ENCODE data around the gene RC3H1. TPM values are rescaled to one million over a fixed set of nuclear protein-coding genes. Genes with fewer than 3 reads are reported as not detected.
"Not testable (repeated sequence)": the region's sequence is repeated elsewhere in the genome, so short reads cannot be mapped to it uniquely, and the experiment has no call there.

The RC3H1 gene
- total RNA-seq, 1 donor from 2014 or later = 25.3 TPM

GRCh38 chr1:173986951-173987350 lies 35.2 kb downstream of the RC3H1 start:
- intact Hi-C loops (cut with DNase I) = no loop called here
- H3K36me3 ChIP-seq = peaks cover 0 to 45% of the 10 kb centered on the region in 2 donors

GRCh38 chr1:173970252-173970651 lies 51.9 kb downstream of the RC3H1 start:
- DNase-seq (ENCODE audit: extremely low spot score in 2 of 2) = no peak
- Histone ChIP-seq H3K9me3 (no peaks in the 10 kb centered on the region), H3K27me3 (no peaks in the 10 kb centered on the region), H3K4me3 (no peak overlapping the region), H3K4me1 (no peaks in the 10 kb centered on the region), H3K36me3 (peaks cover 0 to 74% of the 10 kb centered on the region in 2 donors), H3K27ac (no peak overlapping the region)
- no peak for TF ChIP-seq CTCF (IDR thresholded peaks at IDR 0.05)
- no peak for TF ChIP-seq POLR2AphosphoS5 (IDR thresholded peaks at IDR 0.05; ENCODE audit: insufficient read depth in 1 of 2, low read depth in 1 of 2)
- TF ChIP-seq POLR2A (IDR thresholded peaks at IDR 0.05) = no peak
- intact Hi-C loops (cut with DNase I) = no loop called here

More at GRCh38 chr1:173986951-173987350, 35.2 kb downstream of the RC3H1 start:
- TF ChIP-seq POLR2AphosphoS5 (IDR thresholded peaks at IDR 0.05; ENCODE audit: insufficient read depth in 1 of 2, low read depth in 1 of 2) (no peak), CTCF (IDR thresholded peaks at IDR 0.05) (no peak), POLR2A (IDR thresholded peaks at IDR 0.05) (no peak)
- no peak overlapping the region for H3K27ac ChIP-seq
- no peaks in the 10 kb centered on the region for H3K27me3 ChIP-seq
- no peaks in the 10 kb centered on the region for H3K9me3 ChIP-seq
- no peak overlapping the region for H3K4me3 ChIP-seq
- H3K4me1 ChIP-seq = no peaks in the 10 kb centered on the region
- no peak for DNase-seq (ENCODE audit: extremely low spot score in 2 of 2)

DNA sequence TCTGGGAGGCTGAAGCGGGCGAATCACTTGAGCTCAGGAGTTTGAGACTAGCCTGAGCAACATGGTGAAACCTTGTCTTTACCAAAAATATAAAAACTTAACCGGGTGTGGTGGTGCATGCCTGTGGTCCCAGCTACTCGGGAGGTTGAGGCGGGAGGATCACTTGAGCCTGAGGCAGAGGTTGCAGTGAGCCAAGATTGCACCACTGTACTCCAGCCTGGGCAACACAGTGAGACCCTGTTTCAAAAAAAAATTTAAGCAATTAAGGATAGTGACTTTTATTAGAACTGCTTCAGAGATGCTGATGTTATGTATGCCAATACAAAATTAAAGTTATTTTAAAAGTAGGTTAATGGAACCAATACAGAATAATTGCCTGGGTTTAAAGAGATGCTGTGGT lies 56.3 kb downstream of the RC3H1 start:
- peaks cover 0 to 79% of the 10 kb centered on the region in 2 donors for H3K36me3 ChIP-seq
- H3K27ac ChIP-seq; H3K9me3 ChIP-seq; H3K4me3 ChIP-seq; DNase-seq (ENCODE audit: extremely low spot score in 2 of 2); intact Hi-C loops (cut with DNase I); H3K4me1 ChIP-seq; H3K27me3 ChIP-seq: not testable (repeated sequence)

- H3K4me3 ChIP-seq = no peak overlapping the region
- intact Hi-C loops (cut with DNase I) = no loop called here
- H3K27ac ChIP-seq = no peak overlapping the region
- H3K4me1 ChIP-seq = no peaks in the 10 kb centered on the region
- TF ChIP-seq POLR2A (IDR thresholded peaks at IDR 0.05) (no peak), POLR2AphosphoS5 (IDR thresholded peaks at IDR 0.05; ENCODE audit: insufficient read depth in 1 of 2, low read depth in 1 of 2) (no peak), CTCF (IDR thresholded peaks at IDR 0.05) (no peak)
- peaks cover 0 to 73% of the 10 kb centered on the region in 2 donors for H3K36me3 ChIP-seq
- H3K9me3 ChIP-seq = no peaks in the 10 kb centered on the region
- H3K27me3 ChIP-seq = no peaks in the 10 kb centered on the region
- no peak for DNase-seq (ENCODE audit: extremely low spot score in 2 of 2)
Measured at GRCh38 chr1:173963477-173963876, 58.7 kb downstream of the RC3H1 start.

- TF ChIP-seq POLR2AphosphoS5 (IDR thresholded peaks at IDR 0.05; ENCODE audit: insufficient read depth in 1 of 2, low read depth in 1 of 2) (no peak), CTCF (IDR thresholded peaks at IDR 0.05) (no peak), POLR2A (IDR thresholded peaks at IDR 0.05) (no peak)
- Histone ChIP-seq H3K27ac (no peak overlapping the region), H3K36me3 (peaks cover 0 to 73% of the 10 kb centered on the region in 2 donors), H3K4me3 (no peak overlapping the region), H3K27me3 (no peaks in the 10 kb centered on the region), H3K4me1 (no peaks in the 10 kb centered on the region), H3K9me3 (no peaks in the 10 kb centered on the region)
- intact Hi-C loops (cut with DNase I) = no loop called here
- DNase-seq (ENCODE audit: extremely low spot score in 2 of 2) = no peak
Measured at GRCh38 chr1:173960625-173961024, 61.5 kb downstream of the RC3H1 start.
